Heart left ventricle (tissue), 13 donors: ENCODE data around the gene ZNRF4.

Experiments
- POLR2A ChIP-seq, 2 donors: fragments of 450-650 bp; IDR thresholded peaks; one replicate each; pipeline ENCODE4 v1.6.1; 2017; ENCODE audit warnings: antibody characterized with exemption in 2 of 2, mild to moderate bottlenecking in 2 of 2, moderate library complexity in 2 of 2
- TF ChIP-seq, protein P1 (sequence below), 12 donors: fragments of 200-600 bp; sonication (generic) in 4 of 12; IDR thresholded peaks; one replicate each; pipeline versions ENCODE4 v1.5.0 to v1.8.0; 2018 to 2022; ENCODE audit warnings: antibody characterized with exemption in 12 of 12, mild to moderate bottlenecking in 5 of 12
- donor health status: ischemic (EF 13 %, LVEDD 7.1; RV severe dilation, severe dysfunction).
- donor health status: DM: no; HTN: yes; CAD: no.
- donor health status: DM: no; HTN: no; CAD: no.
- donor health status: ischemic (EF 25% LVEDD 6.9; RV normal size, moderate dysfunction).
- donor health status: ischemic (EF 25% LVEDD 5.7; RV mildly dilated, moderate dysfunction).
- donor health status: ischemic (EF 35%, LVEDD 5.7; RV mildly dilated, moderate dysfunction).
- donor health status: nonischemic (EF 11% LVEDD 7.7; RV severe dilation, severe dysfunction).
- donor health status: DM: yes; HTN: yes; CAD: no.
- donor health status: PGD.
- donor health status: ischemic (EF 29% LVEDD 5.4; RV normal size, mild dysfunction).
- donor health status: nonischemic (EF 23%, LVEDD 6.1; RV moderate dilation, normal function).

DNA sequence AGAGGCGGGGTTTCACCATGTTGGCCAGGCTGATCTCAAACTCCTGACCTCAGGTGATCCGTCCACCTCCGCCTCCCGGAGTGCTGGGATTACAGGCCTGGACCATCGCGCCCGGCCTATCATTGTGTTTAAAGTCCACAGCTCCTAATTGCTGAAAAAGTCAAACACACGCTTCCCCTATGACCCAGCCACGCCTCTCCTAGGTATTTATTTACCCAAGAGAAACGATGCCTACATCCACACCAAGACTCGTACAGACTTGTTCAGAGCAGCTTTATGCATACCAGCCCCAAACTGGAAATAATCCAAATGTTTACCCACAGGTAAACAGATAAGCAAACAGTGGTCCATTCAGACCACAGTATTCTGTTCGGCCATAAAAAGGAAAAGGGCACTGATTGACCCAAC is 15.1 kb downstream of the ZNRF4 start:
- TF ChIP-seq, protein P1, sequence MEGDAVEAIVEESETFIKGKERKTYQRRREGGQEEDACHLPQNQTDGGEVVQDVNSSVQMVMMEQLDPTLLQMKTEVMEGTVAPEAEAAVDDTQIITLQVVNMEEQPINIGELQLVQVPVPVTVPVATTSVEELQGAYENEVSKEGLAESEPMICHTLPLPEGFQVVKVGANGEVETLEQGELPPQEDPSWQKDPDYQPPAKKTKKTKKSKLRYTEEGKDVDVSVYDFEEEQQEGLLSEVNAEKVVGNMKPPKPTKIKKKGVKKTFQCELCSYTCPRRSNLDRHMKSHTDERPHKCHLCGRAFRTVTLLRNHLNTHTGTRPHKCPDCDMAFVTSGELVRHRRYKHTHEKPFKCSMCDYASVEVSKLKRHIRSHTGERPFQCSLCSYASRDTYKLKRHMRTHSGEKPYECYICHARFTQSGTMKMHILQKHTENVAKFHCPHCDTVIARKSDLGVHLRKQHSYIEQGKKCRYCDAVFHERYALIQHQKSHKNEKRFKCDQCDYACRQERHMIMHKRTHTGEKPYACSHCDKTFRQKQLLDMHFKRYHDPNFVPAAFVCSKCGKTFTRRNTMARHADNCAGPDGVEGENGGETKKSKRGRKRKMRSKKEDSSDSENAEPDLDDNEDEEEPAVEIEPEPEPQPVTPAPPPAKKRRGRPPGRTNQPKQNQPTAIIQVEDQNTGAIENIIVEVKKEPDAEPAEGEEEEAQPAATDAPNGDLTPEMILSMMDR (IDR thresholded peaks at IDR 0.05), result no peak
- no peak for TF ChIP-seq POLR2A (IDR thresholded peaks at IDR 0.05)
